GM21528 (cell line): ENCODE data around the gene NTN4.
"Not testable (repeated sequence)": the region's sequence is repeated elsewhere in the genome, so short reads cannot be mapped to it uniquely, and the experiment has no call there.

ENCODE experiments used
- ATAC-seq: cut with Tn5 transposase; IDR thresholded peaks from one replicate; pipeline ENCODE4 v1.9.1; 2021; ENCODE audit warnings: mild to moderate bottlenecking, moderate library complexity; ENCODE audit not compliant: unreplicated experiment, low FRiP score

Gene NTN4

GRCh38 chr12:95718006-95718431 lies 72.5 kb downstream of the NTN4 start:
- no peak for ATAC-seq

- no peak for ATAC-seq
Measured at GRCh38 chr12:95717316-95717928, 73.1 kb downstream of the NTN4 start.

- ATAC-seq: no peak
Measured at GRCh38 chr12:95715177-95715576, 75.4 kb downstream of the NTN4 start.

GRCh38 chr12:95712269-95712668 lies 78.3 kb downstream of the NTN4 start:
- ATAC-seq: no peak

GRCh38 chr12:95710386-95710785 lies 80.2 kb downstream of the NTN4 start:
- no peak for ATAC-seq

GRCh38 chr12:95709152-95709551 lies 81.4 kb downstream of the NTN4 start:
- ATAC-seq: no peak

GRCh38 chr12:95705143-95705542 lies 85.4 kb downstream of the NTN4 start:
- no peak for ATAC-seq

- no peak for ATAC-seq
Measured at GRCh38 chr12:95703986-95704385, 86.6 kb downstream of the NTN4 start.

- ATAC-seq: no peak
Measured at GRCh38 chr12:95701722-95702418, 88.7 kb downstream of the NTN4 start.

GRCh38 chr12:95701275-95701674 lies 89.3 kb downstream of the NTN4 start:
- no peak for ATAC-seq

- peak; percentile 97 for ATAC-seq
Measured at GRCh38 chr12:95700316-95700785, 90.2 kb downstream of the NTN4 start.

GRCh38 chr12:95699579-95699978 lies 91.0 kb downstream of the NTN4 start:
- no peak for ATAC-seq

GRCh38 chr12:95694136-95694535 lies 96.4 kb downstream of the NTN4 start:
- no peak for ATAC-seq

GRCh38 chr12:95693689-95694088 lies 96.9 kb downstream of the NTN4 start:
- ATAC-seq: no peak

- no peak for ATAC-seq
Measured at GRCh38 chr12:95690861-95691635, 99.5 kb downstream of the NTN4 start.

GRCh38 chr12:95687937-95688336 lies 102.6 kb downstream of the NTN4 start:
- no peak for ATAC-seq

GRCh38 chr12:95683418-95683817 lies 107.1 kb downstream of the NTN4 start:
- ATAC-seq: no peak

- no peak for ATAC-seq
Measured at GRCh38 chr12:95681210-95681765, 109.3 kb downstream of the NTN4 start.

- no peak for ATAC-seq
Measured at GRCh38 chr12:95678684-95679083, 111.9 kb downstream of the NTN4 start.

GRCh38 chr12:95677782-95678181 lies 112.8 kb downstream of the NTN4 start:
- ATAC-seq: not testable (repeated sequence)

GRCh38 chr12:95674631-95675030 lies 115.9 kb downstream of the NTN4 start:
- ATAC-seq: no peak
